Liver (tissue), 9 donors: Measurements from ENCODE around the gene KRT86. TPM values are rescaled to one million over a fixed set of nuclear protein-coding genes. Genes with fewer than 3 reads are reported as not detected.

Experiments used
- DNase-seq: peaks from one replicate; pipeline ENCODE4 v3.0.0-alpha.2; 2017; ENCODE audit warnings: low spot score
- H3K27ac ChIP-seq, 2 donors: one replicate each; pipeline ENCODE4 v1.7.0; 2013; ENCODE audit warnings: inconsistent platforms in 2 of 2, low read length in 2 of 2, control low read depth in 1 of 2, low read depth in 1 of 2, mild to moderate bottlenecking in 1 of 2
- H3K27me3 ChIP-seq, 4 donors: one replicate each; pipeline versions ENCODE4 v1.6.1 to v1.7.0; 2013; ENCODE audit warnings: low read length in 3 of 4, inconsistent platforms in 1 of 4, mild to moderate bottlenecking in 1 of 4, moderate library complexity in 1 of 4; ENCODE audit not compliant: control insufficient read depth in 4 of 4, insufficient read depth in 4 of 4
- H3K36me3 ChIP-seq, 4 donors: one replicate each; pipeline versions ENCODE4 v1.6.1 to v1.7.0; 2013; ENCODE audit warnings: low read length in 3 of 4, mild to moderate bottlenecking in 3 of 4, low read depth in 1 of 4, moderate library complexity in 1 of 4; ENCODE audit not compliant: control insufficient read depth in 4 of 4, insufficient read depth in 3 of 4
- H3K4me1 ChIP-seq, 4 donors: one replicate each; pipeline versions ENCODE4 v1.6.1 to v1.7.0; 2013; ENCODE audit warnings: low read length in 3 of 4, mild to moderate bottlenecking in 3 of 4, moderate library complexity in 1 of 4; ENCODE audit not compliant: control insufficient read depth in 4 of 4, insufficient read depth in 4 of 4
- H3K4me3 ChIP-seq, 3 donors: one replicate each; pipeline versions ENCODE4 v1.6.1 to v1.7.0; 2013; ENCODE audit warnings: low read length in 3 of 3, control low read depth in 1 of 3, low read depth in 1 of 3, mild to moderate bottlenecking in 1 of 3
- H3K9ac ChIP-seq, 2 donors: one replicate each; pipeline ENCODE4 v1.7.0; 2013; ENCODE audit warnings: low read length in 2 of 2, mild to moderate bottlenecking in 2 of 2, moderate library complexity in 2 of 2, control low read depth in 1 of 2, low read depth in 1 of 2
- H3K9me3 ChIP-seq, 4 donors: one replicate each; pipeline versions ENCODE4 v1.6.1 to v1.7.0; 2013; ENCODE audit warnings: low read length in 3 of 4; ENCODE audit not compliant: control insufficient read depth in 4 of 4
- EGR1 ChIP-seq, 2 donors: IDR thresholded peaks; 2 replicates each; pipeline ENCODE4 v1.6.1; 2016 to 2018; ENCODE audit warnings: antibody characterized with exemption in 2 of 2, low read depth in 2 of 2
- FOXA1 ChIP-seq: IDR thresholded peaks from 2 replicates; pipeline ENCODE4 v1.6.1; 2016; ENCODE audit warnings: antibody characterized with exemption
- FOXA2 ChIP-seq: IDR thresholded peaks from 2 replicates; pipeline ENCODE4 v1.6.1; 2016; ENCODE audit warnings: antibody characterized with exemption
- GABPA ChIP-seq, 2 donors: IDR thresholded peaks in 1 of 2; conservative IDR thresholded peaks in 1 of 2; 2 replicates each; pipeline ENCODE4 v1.6.1; 2016; ENCODE audit warnings: antibody characterized with exemption in 2 of 2, mild to moderate bottlenecking in 1 of 2, moderate library complexity in 1 of 2
- HNF4A ChIP-seq, 2 donors: conservative IDR thresholded peaks; 2 replicates each; pipeline ENCODE4 v1.6.1; 2016; ENCODE audit warnings: antibody characterized with exemption in 2 of 2, mild to moderate bottlenecking in 2 of 2
- HNF4G ChIP-seq: IDR thresholded peaks from 2 replicates; pipeline ENCODE4 v1.6.1; 2016; ENCODE audit warnings: antibody characterized with exemption
- JUND ChIP-seq, 2 donors: IDR thresholded peaks; 2 replicates each; pipeline ENCODE4 v1.6.1; 2016; ENCODE audit warnings: antibody characterized with exemption in 2 of 2
- NR2F2 ChIP-seq: IDR thresholded peaks from 2 replicates; pipeline ENCODE4 v1.6.1; 2016; ENCODE audit warnings: antibody characterized with exemption
- RAD21 ChIP-seq, 2 donors: IDR thresholded peaks; 2 replicates each; pipeline ENCODE4 v1.6.1; 2016; ENCODE audit warnings: antibody characterized with exemption in 2 of 2, mild to moderate bottlenecking in 2 of 2
- RXRA ChIP-seq, 2 donors: IDR thresholded peaks; 2 replicates each; pipeline ENCODE4 v1.6.1; 2017 to 2018; ENCODE audit warnings: antibody characterized with exemption in 2 of 2, mild to moderate bottlenecking in 1 of 2
- SP1 ChIP-seq: IDR thresholded peaks from 2 replicates; pipeline ENCODE4 v1.6.1; 2018; ENCODE audit warnings: antibody characterized with exemption, mild to moderate bottlenecking
- TAF1 ChIP-seq: conservative IDR thresholded peaks from 2 replicates; pipeline ENCODE4 v1.6.1; 2016; ENCODE audit warnings: antibody characterized with exemption, mild to moderate bottlenecking
- YY1 ChIP-seq: IDR thresholded peaks from 2 replicates; pipeline ENCODE4 v1.6.1; 2016; ENCODE audit warnings: antibody characterized with exemption, mild to moderate bottlenecking
- WGBS: extraction: QIAGEN DNeasy Blood & Tissue Kit; methylation state at CpG from one replicate; pipeline ENCODE4 v1.1.7; 2013; 5-methylcytosine and 5-hydroxymethylcytosine counted together
- polyA plus RNA-seq, 2 donors: library from polyadenylated mRNA; stranded (reverse) in 1 of 2; unstranded in 1 of 2; fragments of 200-250 nt in 1 of 2; fragments of >200 nt in 1 of 2; fragmentation: Nextera tagmentation in 1 of 2; extraction: Ambion mirVana in 1 of 2; gene quantifications; one replicate each; pipeline versions ENCODE4 v1.2.1 to v1.2.3, GENCODE V29; 2013 to 2015
- total RNA-seq, 2 donors: library from RNA; depleted of rRNA; stranded (reverse); fragments of >200 nt; gene quantifications; one replicate each; pipeline ENCODE4 v1.2.3, GENCODE V29; 2014
- TF ChIP-seq, protein P1 (sequence below): IDR thresholded peaks from 2 replicates; pipeline ENCODE4 v1.6.1; 2016; ENCODE audit warnings: antibody characterized with exemption
- TF ChIP-seq, protein P2 (sequence below): IDR thresholded peaks from 2 replicates; pipeline ENCODE4 v1.6.1; 2016; ENCODE audit warnings: antibody characterized with exemption
- TF ChIP-seq, protein P3 (sequence below): IDR thresholded peaks from 2 replicates; pipeline ENCODE4 v1.6.1; 2016; ENCODE audit warnings: antibody characterized with exemption
- TF ChIP-seq, protein P4 (sequence below): fragments of 150-350 bp; IDR thresholded peaks from 2 replicates; pipeline ENCODE4 v1.5.1; 2017; ENCODE audit warnings: improper control_type of control experiment, low read depth, low read length; ENCODE audit not compliant: missing input control
- TF ChIP-seq, protein P5 (sequence below): IDR thresholded peaks from 2 replicates; pipeline ENCODE4 v1.6.1; 2016; ENCODE audit warnings: antibody characterized with exemption, mild to moderate bottlenecking
- donor health status: healthy.
- donor health status: healthy.
- donor health status: healthy.
- donor health status: healthy.
- donor health status: healthy.

Gene KRT86
- total and polyA plus RNA-seq, 4 donors: 0.08 TPM; not detected in 3

DNA sequence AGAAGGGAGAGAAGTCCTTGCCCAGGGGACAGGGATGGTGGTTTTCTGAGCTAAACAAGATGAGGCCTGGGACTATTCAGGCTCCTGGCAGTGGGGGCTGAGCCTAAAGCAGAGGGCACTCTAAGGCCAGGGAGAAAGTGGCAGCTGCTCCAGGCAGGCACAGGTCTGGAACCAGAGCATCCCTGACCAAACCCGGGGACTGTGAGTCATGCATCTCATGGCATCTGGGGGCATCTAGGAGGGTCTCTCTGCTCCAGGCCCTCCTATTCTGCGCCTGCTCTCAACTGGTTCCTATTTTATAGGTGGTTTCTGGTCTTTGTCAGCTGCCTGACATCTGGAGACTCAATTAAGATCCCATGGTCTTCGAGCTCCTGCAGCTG, 29.8 kb upstream of the KRT86 start:
- 74% methylated on average over 3 of the region's 3 CpGs for WGBS
- Histone ChIP-seq H3K4me3 (no peak overlapping the region), H3K27me3 (peaks cover 0 to 7% (median 1%) of the 10 kb centered on the region in 4 donors), H3K36me3 (no peaks in the 10 kb centered on the region), H3K9ac (no peak overlapping the region), H3K9me3 (no peaks in the 10 kb centered on the region), H3K4me1 (no peaks in the 10 kb centered on the region), H3K27ac (no peak overlapping the region)
- no peak for DNase-seq
- TF ChIP-seq, protein P1, sequence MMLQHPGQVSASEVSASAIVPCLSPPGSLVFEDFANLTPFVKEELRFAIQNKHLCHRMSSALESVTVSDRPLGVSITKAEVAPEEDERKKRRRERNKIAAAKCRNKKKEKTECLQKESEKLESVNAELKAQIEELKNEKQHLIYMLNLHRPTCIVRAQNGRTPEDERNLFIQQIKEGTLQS: no peak
- TF ChIP-seq NR2F2 (no peak), YY1 (no peak), GABPA (IDR thresholded peaks at IDR 0.05 in 1 of 2, conservative IDR thresholded peaks at IDR 0.05 in 1 of 2) (no peak), RAD21 (IDR thresholded peaks at IDR 0.05) (no peak), FOXA1 (no peak), HNF4G (no peak), HNF4A (conservative IDR thresholded peaks at IDR 0.05) (no peak), JUND (IDR thresholded peaks at IDR 0.05) (no peak), SP1 (no peak), FOXA2 (no peak), TAF1 (no peak)
- TF ChIP-seq, protein P2, sequence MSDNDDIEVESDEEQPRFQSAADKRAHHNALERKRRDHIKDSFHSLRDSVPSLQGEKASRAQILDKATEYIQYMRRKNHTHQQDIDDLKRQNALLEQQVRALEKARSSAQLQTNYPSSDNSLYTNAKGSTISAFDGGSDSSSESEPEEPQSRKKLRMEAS: no peak
- TF ChIP-seq, protein P3, sequence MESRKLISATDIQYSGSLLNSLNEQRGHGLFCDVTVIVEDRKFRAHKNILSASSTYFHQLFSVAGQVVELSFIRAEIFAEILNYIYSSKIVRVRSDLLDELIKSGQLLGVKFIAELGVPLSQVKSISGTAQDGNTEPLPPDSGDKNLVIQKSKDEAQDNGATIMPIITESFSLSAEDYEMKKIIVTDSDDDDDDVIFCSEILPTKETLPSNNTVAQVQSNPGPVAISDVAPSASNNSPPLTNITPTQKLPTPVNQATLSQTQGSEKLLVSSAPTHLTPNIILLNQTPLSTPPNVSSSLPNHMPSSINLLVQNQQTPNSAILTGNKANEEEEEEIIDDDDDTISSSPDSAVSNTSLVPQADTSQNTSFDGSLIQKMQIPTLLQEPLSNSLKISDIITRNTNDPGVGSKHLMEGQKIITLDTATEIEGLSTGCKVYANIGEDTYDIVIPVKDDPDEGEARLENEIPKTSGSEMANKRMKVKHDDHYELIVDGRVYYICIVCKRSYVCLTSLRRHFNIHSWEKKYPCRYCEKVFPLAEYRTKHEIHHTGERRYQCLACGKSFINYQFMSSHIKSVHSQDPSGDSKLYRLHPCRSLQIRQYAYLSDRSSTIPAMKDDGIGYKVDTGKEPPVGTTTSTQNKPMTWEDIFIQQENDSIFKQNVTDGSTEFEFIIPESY: no peak
- TF ChIP-seq, protein P4, sequence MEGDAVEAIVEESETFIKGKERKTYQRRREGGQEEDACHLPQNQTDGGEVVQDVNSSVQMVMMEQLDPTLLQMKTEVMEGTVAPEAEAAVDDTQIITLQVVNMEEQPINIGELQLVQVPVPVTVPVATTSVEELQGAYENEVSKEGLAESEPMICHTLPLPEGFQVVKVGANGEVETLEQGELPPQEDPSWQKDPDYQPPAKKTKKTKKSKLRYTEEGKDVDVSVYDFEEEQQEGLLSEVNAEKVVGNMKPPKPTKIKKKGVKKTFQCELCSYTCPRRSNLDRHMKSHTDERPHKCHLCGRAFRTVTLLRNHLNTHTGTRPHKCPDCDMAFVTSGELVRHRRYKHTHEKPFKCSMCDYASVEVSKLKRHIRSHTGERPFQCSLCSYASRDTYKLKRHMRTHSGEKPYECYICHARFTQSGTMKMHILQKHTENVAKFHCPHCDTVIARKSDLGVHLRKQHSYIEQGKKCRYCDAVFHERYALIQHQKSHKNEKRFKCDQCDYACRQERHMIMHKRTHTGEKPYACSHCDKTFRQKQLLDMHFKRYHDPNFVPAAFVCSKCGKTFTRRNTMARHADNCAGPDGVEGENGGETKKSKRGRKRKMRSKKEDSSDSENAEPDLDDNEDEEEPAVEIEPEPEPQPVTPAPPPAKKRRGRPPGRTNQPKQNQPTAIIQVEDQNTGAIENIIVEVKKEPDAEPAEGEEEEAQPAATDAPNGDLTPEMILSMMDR: no peak

DNA sequence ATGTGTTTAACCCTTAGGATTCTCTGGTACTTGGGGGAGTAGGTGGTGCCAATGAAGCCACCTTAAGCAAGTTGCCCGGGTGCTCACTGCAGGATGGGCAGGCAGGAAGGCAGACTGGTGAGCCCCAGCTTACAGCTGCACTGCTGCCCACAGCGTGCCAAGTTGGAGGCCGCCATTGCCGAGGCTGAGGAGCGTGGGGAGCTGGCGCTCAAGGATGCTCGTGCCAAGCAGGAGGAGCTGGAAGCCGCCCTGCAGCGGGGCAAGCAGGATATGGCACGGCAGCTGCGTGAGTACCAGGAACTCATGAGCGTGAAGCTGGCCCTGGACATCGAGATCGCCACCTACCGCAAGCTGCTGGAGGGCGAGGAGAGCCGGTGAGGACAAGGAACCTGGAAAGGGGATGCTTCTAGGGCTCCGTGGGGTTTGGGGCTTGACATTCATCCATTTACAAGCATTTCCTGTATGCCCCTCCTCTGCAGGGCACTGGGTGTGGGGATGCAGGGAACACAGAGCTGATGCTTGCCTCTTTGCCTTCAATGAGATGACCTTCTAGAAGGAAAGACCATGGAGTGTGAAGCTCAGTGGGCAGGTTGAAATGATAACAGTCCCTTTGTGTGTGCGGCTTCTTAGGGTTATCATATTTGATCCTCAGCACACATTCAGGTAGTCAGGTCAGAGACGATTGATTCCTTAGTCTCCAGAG, 29.0 kb upstream of the KRT86 start:
- WGBS: 85% methylated on average over 20 of the region's 20 CpGs
- Histone ChIP-seq H3K4me1 (no peaks in the 10 kb centered on the region), H3K27ac (no peak overlapping the region), H3K4me3 (no peak overlapping the region), H3K9me3 (no peaks in the 10 kb centered on the region), H3K36me3 (no peaks in the 10 kb centered on the region), H3K9ac (no peak overlapping the region), H3K27me3 (peaks cover 0 to 9% (median 1%) of the 10 kb centered on the region in 4 donors)
- no peak for DNase-seq
- TF ChIP-seq, protein P1: no peak
- TF ChIP-seq RXRA (IDR thresholded peaks at IDR 0.05): no peak
- TF ChIP-seq FOXA1: no peak
- TF ChIP-seq NR2F2: no peak
- TF ChIP-seq EGR1 (IDR thresholded peaks at IDR 0.05; ENCODE audit: low read depth in 2 of 2): no peak
- TF ChIP-seq SP1: no peak
- no peak for TF ChIP-seq TAF1
- TF ChIP-seq, protein P4: no peak
- TF ChIP-seq, protein P5, sequence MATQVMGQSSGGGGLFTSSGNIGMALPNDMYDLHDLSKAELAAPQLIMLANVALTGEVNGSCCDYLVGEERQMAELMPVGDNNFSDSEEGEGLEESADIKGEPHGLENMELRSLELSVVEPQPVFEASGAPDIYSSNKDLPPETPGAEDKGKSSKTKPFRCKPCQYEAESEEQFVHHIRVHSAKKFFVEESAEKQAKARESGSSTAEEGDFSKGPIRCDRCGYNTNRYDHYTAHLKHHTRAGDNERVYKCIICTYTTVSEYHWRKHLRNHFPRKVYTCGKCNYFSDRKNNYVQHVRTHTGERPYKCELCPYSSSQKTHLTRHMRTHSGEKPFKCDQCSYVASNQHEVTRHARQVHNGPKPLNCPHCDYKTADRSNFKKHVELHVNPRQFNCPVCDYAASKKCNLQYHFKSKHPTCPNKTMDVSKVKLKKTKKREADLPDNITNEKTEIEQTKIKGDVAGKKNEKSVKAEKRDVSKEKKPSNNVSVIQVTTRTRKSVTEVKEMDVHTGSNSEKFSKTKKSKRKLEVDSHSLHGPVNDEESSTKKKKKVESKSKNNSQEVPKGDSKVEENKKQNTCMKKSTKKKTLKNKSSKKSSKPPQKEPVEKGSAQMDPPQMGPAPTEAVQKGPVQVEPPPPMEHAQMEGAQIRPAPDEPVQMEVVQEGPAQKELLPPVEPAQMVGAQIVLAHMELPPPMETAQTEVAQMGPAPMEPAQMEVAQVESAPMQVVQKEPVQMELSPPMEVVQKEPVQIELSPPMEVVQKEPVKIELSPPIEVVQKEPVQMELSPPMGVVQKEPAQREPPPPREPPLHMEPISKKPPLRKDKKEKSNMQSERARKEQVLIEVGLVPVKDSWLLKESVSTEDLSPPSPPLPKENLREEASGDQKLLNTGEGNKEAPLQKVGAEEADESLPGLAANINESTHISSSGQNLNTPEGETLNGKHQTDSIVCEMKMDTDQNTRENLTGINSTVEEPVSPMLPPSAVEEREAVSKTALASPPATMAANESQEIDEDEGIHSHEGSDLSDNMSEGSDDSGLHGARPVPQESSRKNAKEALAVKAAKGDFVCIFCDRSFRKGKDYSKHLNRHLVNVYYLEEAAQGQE: no peak
- no peak for TF ChIP-seq HNF4A (conservative IDR thresholded peaks at IDR 0.05)
- TF ChIP-seq, protein P2: no peak
- TF ChIP-seq HNF4G: no peak
- TF ChIP-seq RAD21 (IDR thresholded peaks at IDR 0.05): no peak
- no peak for TF ChIP-seq YY1
- TF ChIP-seq FOXA2: no peak
- no peak for TF ChIP-seq JUND (IDR thresholded peaks at IDR 0.05)
- no peak for TF ChIP-seq GABPA (IDR thresholded peaks at IDR 0.05 in 1 of 2, conservative IDR thresholded peaks at IDR 0.05 in 1 of 2)
